ENCODE results near the gene SLIT3. TPM values are rescaled to one million over a fixed set of nuclear protein-coding genes. Genes with fewer than 3 reads are reported as not detected.

Gene SLIT3
- polyA plus RNA-seq, 1 of the 3 experiments (the other 2 are of a cell fraction), result 119 TPM

DNA sequence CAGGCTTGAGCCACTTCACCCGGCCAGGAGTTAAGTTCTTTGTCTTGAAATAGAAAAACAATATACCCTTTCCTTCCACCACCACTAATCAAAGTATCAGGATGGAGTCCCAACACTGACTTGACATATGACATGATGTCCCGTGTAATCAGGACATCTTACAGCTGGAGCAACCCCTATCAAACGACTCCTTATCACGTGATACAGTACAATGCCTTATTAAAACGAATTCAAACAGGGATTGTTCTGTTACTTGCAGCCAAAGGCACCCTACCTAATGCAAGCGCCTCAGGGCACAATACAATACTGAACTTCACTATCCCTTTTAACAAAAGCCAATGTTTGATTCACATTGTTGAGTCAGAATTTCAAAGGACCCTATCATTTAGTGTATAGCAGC is 261.3 kb downstream of the SLIT3 start (continued):
- TF ChIP-seq, protein P1, sequence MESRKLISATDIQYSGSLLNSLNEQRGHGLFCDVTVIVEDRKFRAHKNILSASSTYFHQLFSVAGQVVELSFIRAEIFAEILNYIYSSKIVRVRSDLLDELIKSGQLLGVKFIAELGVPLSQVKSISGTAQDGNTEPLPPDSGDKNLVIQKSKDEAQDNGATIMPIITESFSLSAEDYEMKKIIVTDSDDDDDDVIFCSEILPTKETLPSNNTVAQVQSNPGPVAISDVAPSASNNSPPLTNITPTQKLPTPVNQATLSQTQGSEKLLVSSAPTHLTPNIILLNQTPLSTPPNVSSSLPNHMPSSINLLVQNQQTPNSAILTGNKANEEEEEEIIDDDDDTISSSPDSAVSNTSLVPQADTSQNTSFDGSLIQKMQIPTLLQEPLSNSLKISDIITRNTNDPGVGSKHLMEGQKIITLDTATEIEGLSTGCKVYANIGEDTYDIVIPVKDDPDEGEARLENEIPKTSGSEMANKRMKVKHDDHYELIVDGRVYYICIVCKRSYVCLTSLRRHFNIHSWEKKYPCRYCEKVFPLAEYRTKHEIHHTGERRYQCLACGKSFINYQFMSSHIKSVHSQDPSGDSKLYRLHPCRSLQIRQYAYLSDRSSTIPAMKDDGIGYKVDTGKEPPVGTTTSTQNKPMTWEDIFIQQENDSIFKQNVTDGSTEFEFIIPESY (IDR thresholded peaks at IDR 0.05; ENCODE audit: borderline replicate concordance, low read depth), result no peak
- TF ChIP-seq GABPA (IDR thresholded peaks at IDR 0.05; ENCODE audit: low read depth) (no peak), YY1 (IDR thresholded peaks at IDR 0.05; ENCODE audit: low read depth) (no peak), EP300 (IDR thresholded peaks at IDR 0.05; ENCODE audit: borderline replicate concordance in 1 of 2, low read depth in 1 of 2, low read length in 1 of 2) (no peak)
- TF ChIP-seq, protein P2, sequence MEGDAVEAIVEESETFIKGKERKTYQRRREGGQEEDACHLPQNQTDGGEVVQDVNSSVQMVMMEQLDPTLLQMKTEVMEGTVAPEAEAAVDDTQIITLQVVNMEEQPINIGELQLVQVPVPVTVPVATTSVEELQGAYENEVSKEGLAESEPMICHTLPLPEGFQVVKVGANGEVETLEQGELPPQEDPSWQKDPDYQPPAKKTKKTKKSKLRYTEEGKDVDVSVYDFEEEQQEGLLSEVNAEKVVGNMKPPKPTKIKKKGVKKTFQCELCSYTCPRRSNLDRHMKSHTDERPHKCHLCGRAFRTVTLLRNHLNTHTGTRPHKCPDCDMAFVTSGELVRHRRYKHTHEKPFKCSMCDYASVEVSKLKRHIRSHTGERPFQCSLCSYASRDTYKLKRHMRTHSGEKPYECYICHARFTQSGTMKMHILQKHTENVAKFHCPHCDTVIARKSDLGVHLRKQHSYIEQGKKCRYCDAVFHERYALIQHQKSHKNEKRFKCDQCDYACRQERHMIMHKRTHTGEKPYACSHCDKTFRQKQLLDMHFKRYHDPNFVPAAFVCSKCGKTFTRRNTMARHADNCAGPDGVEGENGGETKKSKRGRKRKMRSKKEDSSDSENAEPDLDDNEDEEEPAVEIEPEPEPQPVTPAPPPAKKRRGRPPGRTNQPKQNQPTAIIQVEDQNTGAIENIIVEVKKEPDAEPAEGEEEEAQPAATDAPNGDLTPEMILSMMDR (IDR thresholded peaks at IDR 0.05), result no peak

DNA sequence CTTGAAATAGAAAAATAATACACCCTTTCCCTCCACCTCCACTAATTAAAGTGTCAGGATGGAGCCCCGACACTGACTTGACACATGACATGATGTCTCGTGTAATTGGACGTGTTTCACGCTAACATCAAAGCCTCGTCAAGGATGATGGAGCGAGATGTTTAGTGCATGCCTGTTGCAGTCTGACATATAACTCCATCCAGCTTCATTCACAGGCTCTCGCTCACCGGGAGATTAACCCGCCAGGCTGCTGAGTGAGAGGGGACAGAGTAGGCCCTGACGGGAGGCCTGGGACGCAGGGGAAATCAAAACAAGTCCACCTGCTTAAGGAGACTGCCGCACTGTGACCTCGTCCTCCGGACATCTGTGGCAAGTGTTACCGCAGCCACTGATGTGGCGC is 263.5 kb downstream of the SLIT3 start:
- H3F3A ChIP-seq (replicated peaks; ENCODE audit: insufficient read depth), result no peaks in the 10 kb centered on the region
- TF ChIP-seq TAF1 (IDR thresholded peaks at IDR 0.05; ENCODE audit: borderline replicate concordance, low read depth, low read length) (no peak), JUND (IDR thresholded peaks at IDR 0.05) (no peak), RXRA (IDR thresholded peaks at IDR 0.05; ENCODE audit: borderline replicate concordance, low read depth) (no peak), YY1 (IDR thresholded peaks at IDR 0.05; ENCODE audit: low read depth) (no peak), FOXJ3 (CRISPR knock-in tag; IDR thresholded peaks at IDR 0.05) (no peak), EP300 (IDR thresholded peaks at IDR 0.05; ENCODE audit: borderline replicate concordance in 1 of 2, low read depth in 1 of 2, low read length in 1 of 2) (no peak), NFIC (IDR thresholded peaks at IDR 0.05; ENCODE audit: borderline replicate concordance) (no peak), ELF1 (IDR thresholded peaks at IDR 0.05) (no peak)
- TF ChIP-seq, protein P3, sequence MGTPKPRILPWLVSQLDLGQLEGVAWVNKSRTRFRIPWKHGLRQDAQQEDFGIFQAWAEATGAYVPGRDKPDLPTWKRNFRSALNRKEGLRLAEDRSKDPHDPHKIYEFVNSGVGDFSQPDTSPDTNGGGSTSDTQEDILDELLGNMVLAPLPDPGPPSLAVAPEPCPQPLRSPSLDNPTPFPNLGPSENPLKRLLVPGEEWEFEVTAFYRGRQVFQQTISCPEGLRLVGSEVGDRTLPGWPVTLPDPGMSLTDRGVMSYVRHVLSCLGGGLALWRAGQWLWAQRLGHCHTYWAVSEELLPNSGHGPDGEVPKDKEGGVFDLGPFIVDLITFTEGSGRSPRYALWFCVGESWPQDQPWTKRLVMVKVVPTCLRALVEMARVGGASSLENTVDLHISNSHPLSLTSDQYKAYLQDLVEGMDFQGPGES (IDR thresholded peaks at IDR 0.05; ENCODE audit: low read depth, low read length), result no peak
- TF ChIP-seq, protein P4, sequence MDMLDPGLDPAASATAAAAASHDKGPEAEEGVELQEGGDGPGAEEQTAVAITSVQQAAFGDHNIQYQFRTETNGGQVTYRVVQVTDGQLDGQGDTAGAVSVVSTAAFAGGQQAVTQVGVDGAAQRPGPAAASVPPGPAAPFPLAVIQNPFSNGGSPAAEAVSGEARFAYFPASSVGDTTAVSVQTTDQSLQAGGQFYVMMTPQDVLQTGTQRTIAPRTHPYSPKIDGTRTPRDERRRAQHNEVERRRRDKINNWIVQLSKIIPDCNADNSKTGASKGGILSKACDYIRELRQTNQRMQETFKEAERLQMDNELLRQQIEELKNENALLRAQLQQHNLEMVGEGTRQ (IDR thresholded peaks at IDR 0.05; ENCODE audit: borderline replicate concordance, low read depth, low read length), result no peak
- H3K27ac ChIP-seq (ENCODE audit: low read depth in 2 of 2, low read length in 1 of 2), result no peak overlapping the region
- H3K36me3 ChIP-seq (replicated peaks in 1 of 2; ENCODE audit: control insufficient read depth in 1 of 2, insufficient read depth in 2 of 2, low read length in 1 of 2), result peaks cover 7 to 14% of the 10 kb centered on the region in 2 experiments
- H3K4me1 ChIP-seq (ENCODE audit: control insufficient read depth in 1 of 2, insufficient read depth in 2 of 2, low read depth in 1 of 2, low read length in 1 of 2), result no peaks in the 10 kb centered on the region; a peak in 1 of 4 replicates
- ChIA-PET POLR2A (no interaction called here), CTCF (interaction anchor here (1.1 kb wide), 1 partner anchor 11 kb away, joined by 3 read pairs; no protein-coding TSS in a partner anchor)
- H3K9me3 ChIP-seq, result no peaks in the 10 kb centered on the region
- no peak overlapping the region for H3K4me3 ChIP-seq (ENCODE audit: low read depth in 2 of 2, low read length in 1 of 2)
- no peak overlapping the region for H3K9ac ChIP-seq
- no peaks in the 10 kb centered on the region for H4K20me1 ChIP-seq (ENCODE audit: insufficient read depth)
- no peak overlapping the region for H2AFZ ChIP-seq (ENCODE audit: low read depth)
- DNase-seq, result no peak
- H3K4me2 ChIP-seq, result no peak overlapping the region
- no peaks in the 10 kb centered on the region for H3K79me2 ChIP-seq (ENCODE audit: insufficient read depth)
- 96% methylated on average over 14 of the region's 16 CpGs for WGBS (ENCODE audit: low lambda C conversion rate)
- no peaks in the 10 kb centered on the region for H3K27me3 ChIP-seq (ENCODE audit: insufficient read depth)
- H3K9me2 ChIP-seq, result no peaks in the 10 kb centered on the region

Measured in SK-N-SH (cell line).